ENCODE results near the gene MATN1. TPM values are rescaled to one million over a fixed set of nuclear protein-coding genes. Genes with fewer than 3 reads are reported as not detected.
A peak's percentile ranks its signal among the peaks of the same experiment; 100 is the strongest.

The MATN1 gene
- total RNA-seq, 2 experiments from 2014 or later: not detected

Small RNAs within 50 kb of the gene (microRNA-seq; reads per million reads assigned to microRNA genes)
- gene MIR4420: 10.9 reads per million, percentile 26 among the genes with 10 or more reads in this experiment

Other genes with a start within 250 kb of the MATN1 start
- 100 to 1,000 TPM; 407 to 413 TPM for gene LAPTM5, start 34.2 kb upstream of the MATN1 start, total RNA-seq
- not detected for gene SDC3, start 185.2 kb upstream of the MATN1 start, total RNA-seq

All from activated CD8-positive, alpha-beta T cell treated with anti-CD3 and anti-CD28 coated beads, Interleukin-2, amount 10 ng/mL, durations not matched to agents 7 days and 5 days (primary cell).